Astrocyte (in vitro differentiated cells and primary cell): ENCODE data around the gene CTNND2. TPM values are rescaled to one million over a fixed set of nuclear protein-coding genes. Genes with fewer than 3 reads are reported as not detected.

Source experiments
- DNase-seq: peaks from one replicate; pipeline ENCODE4 v3.0.0-alpha.2; 2010; ENCODE audit warnings: low read depth
- FAIRE-seq: peaks from 2 replicates; lab custom pipeline; 2011; peaks lifted over from hg19 to GRCh38; lab: Jason Lieb, UNC
- H2AFZ ChIP-seq: 2 replicates; pipeline ENCODE4 v1.6.0; 2012; ENCODE audit warnings: low read depth, low read length, inconsistent platforms
- H3K27ac ChIP-seq: 2 replicates; pipeline ENCODE4 v1.5.1; 2011; ENCODE audit warnings: low read depth, low read length, inconsistent platforms
- H3K27me3 ChIP-seq: 2 replicates; pipeline ENCODE4 v1.6.0; 2011; ENCODE audit warnings: low read length, inconsistent platforms; ENCODE audit not compliant: insufficient read depth
- H3K36me3 ChIP-seq: 2 replicates; pipeline ENCODE4 v1.5.1; 2011; ENCODE audit warnings: low read length, inconsistent platforms; ENCODE audit not compliant: insufficient read depth
- H3K4me1 ChIP-seq: 2 replicates; pipeline ENCODE4 v1.5.1; 2011; ENCODE audit warnings: low read length, inconsistent platforms; ENCODE audit not compliant: insufficient read depth
- H3K4me2 ChIP-seq: 2 replicates; pipeline ENCODE4 v1.6.0; 2012; ENCODE audit warnings: low read length, inconsistent platforms
- H3K4me3 ChIP-seq: 2 replicates; pipeline ENCODE4 v1.5.1; 2011; ENCODE audit warnings: low read depth, mild to moderate bottlenecking, low read length, inconsistent platforms; ENCODE audit not compliant: insufficient read depth
- H3K79me2 ChIP-seq: 2 replicates; pipeline ENCODE4 v1.6.0; 2012; ENCODE audit warnings: mild to moderate bottlenecking, low read length, inconsistent platforms; ENCODE audit not compliant: insufficient read depth
- H3K9ac ChIP-seq: 2 replicates; pipeline ENCODE4 v1.6.0; 2012; ENCODE audit warnings: mild to moderate bottlenecking, low read length, inconsistent platforms
- H3K9me3 ChIP-seq: 2 replicates; pipeline ENCODE4 v1.5.1; 2012; ENCODE audit warnings: low read depth, mild to moderate bottlenecking, low read length, inconsistent platforms; ENCODE audit not compliant: insufficient read depth
- H4K20me1 ChIP-seq: 2 replicates; pipeline ENCODE4 v1.6.0; 2012; ENCODE audit warnings: low read length, inconsistent platforms; ENCODE audit not compliant: insufficient read depth
- H3K27ac Mint-ChIP-seq: one replicate; pipeline ENCODE4 v1.8.0; 2021; ENCODE audit warnings: mild to moderate bottlenecking, mixed read lengths; ENCODE audit not compliant: unreplicated experiment
- H3K27me3 Mint-ChIP-seq: one replicate; pipeline ENCODE4 v1.8.0; 2021; ENCODE audit warnings: low read depth, mixed read lengths; ENCODE audit not compliant: unreplicated experiment
- H3K36me3 Mint-ChIP-seq: one replicate; pipeline ENCODE4 v1.8.0; 2021; ENCODE audit warnings: low read depth, mixed read lengths; ENCODE audit not compliant: unreplicated experiment
- H3K4me1 Mint-ChIP-seq: one replicate; pipeline ENCODE4 v1.8.0; 2021; ENCODE audit warnings: low read depth, mixed read lengths; ENCODE audit not compliant: unreplicated experiment
- H3K4me3 Mint-ChIP-seq: one replicate; pipeline ENCODE4 v1.8.0; 2021; ENCODE audit warnings: mild to moderate bottlenecking, moderate library complexity, mixed read lengths; ENCODE audit not compliant: unreplicated experiment
- H3K9me3 Mint-ChIP-seq: one replicate; pipeline ENCODE4 v1.8.0; 2021; ENCODE audit warnings: mild to moderate bottlenecking, mixed read lengths; ENCODE audit not compliant: unreplicated experiment
- CTCF ChIP-seq: IDR thresholded peaks from 2 replicates; pipeline ENCODE4 v1.5.1; 2011; ENCODE audit warnings: low read depth, mild to moderate bottlenecking, inconsistent platforms, low read length, moderate library complexity; ENCODE audit not compliant: insufficient read depth
- EZH2 ChIP-seq: IDR thresholded peaks from 2 replicates; pipeline ENCODE4 v1.6.1; 2012; ENCODE audit warnings: mild to moderate bottlenecking, low read length, inconsistent platforms; ENCODE audit not compliant: insufficient read depth
- total RNA-seq: library from RNA; stranded (reverse); gene quantifications from 2 replicates; pipeline ENCODE4 v1.2.1, GENCODE V29; 2021

CTNND2 gene
- total RNA-seq, 1 donor from 2014 or later = 4.5 TPM

GRCh38 chr5:11385901-11386293 is 518.3 kb downstream of the CTNND2 start:
- H3K79me2 ChIP-seq = no peaks in the 10 kb centered on the region
- peak overlapping the region; percentile 14 for H2AFZ ChIP-seq
- H3K4me2 ChIP-seq = peak overlapping the region; percentile 94
- H3K9ac ChIP-seq = peak overlapping the region; percentile 55
- DNase-seq = no peak
- no peaks in the 10 kb centered on the region for H3K36me3 ChIP-seq
- H3K9me3 Mint-ChIP-seq = peaks cover 2% of the 10 kb centered on the region
- TF ChIP-seq EZH2 (no peak), CTCF (no peak)
- H3K4me3 ChIP-seq = peak overlapping the region; percentile 54
- peak overlapping the region; percentile 66 for H3K4me3 Mint-ChIP-seq
- H3K9me3 ChIP-seq = no peaks in the 10 kb centered on the region
- peaks cover 47% of the 10 kb centered on the region for H3K27me3 Mint-ChIP-seq
- no peak overlapping the region for H3K27ac ChIP-seq
- no peak overlapping the region for H3K27ac Mint-ChIP-seq
- H3K4me1 Mint-ChIP-seq = peaks cover 5% of the 10 kb centered on the region
- peaks cover 10% of the 10 kb centered on the region for H3K4me1 ChIP-seq
- H4K20me1 ChIP-seq = no peaks in the 10 kb centered on the region
- no peak for FAIRE-seq
- peaks cover 11% of the 10 kb centered on the region for H3K27me3 ChIP-seq
- H3K36me3 Mint-ChIP-seq = no peaks in the 10 kb centered on the region

GRCh38 chr5:11385251-11385900 is 518.9 kb downstream of the CTNND2 start:
- no peaks in the 10 kb centered on the region for H3K36me3 Mint-ChIP-seq
- DNase-seq (peak; percentile 11), FAIRE-seq (no peak)
- peaks cover 2% of the 10 kb centered on the region for H3K9me3 Mint-ChIP-seq
- H2AFZ ChIP-seq = peak overlapping the region; percentile 31
- peaks cover 4% of the 10 kb centered on the region for H3K4me1 ChIP-seq
- H3K4me3 Mint-ChIP-seq = peak overlapping the region; percentile 66
- H3K9me3 ChIP-seq = no peaks in the 10 kb centered on the region
- no peak overlapping the region for H3K27ac Mint-ChIP-seq
- peaks cover 11% of the 10 kb centered on the region for H3K27me3 ChIP-seq
- H3K27ac ChIP-seq = no peak overlapping the region
- H3K4me2 ChIP-seq = peak overlapping the region; percentile 94
- TF ChIP-seq CTCF (no peak), EZH2 (no peak)
- peaks cover 3% of the 10 kb centered on the region for H3K4me1 Mint-ChIP-seq
- no peaks in the 10 kb centered on the region for H3K36me3 ChIP-seq
- peak overlapping the region; percentile 55 for H3K9ac ChIP-seq
- peaks cover 47% of the 10 kb centered on the region for H3K27me3 Mint-ChIP-seq
- H4K20me1 ChIP-seq = no peaks in the 10 kb centered on the region
- H3K79me2 ChIP-seq = no peaks in the 10 kb centered on the region
- peak overlapping the region; percentile 54 for H3K4me3 ChIP-seq

GRCh38 chr5:11384441-11385250 is 519.6 kb downstream of the CTNND2 start:
- Mint-ChIP-seq H3K36me3 (no peaks in the 10 kb centered on the region), H3K9me3 (peaks cover 2% of the 10 kb centered on the region), H3K4me1 (no peaks in the 10 kb centered on the region), H3K27ac (no peak overlapping the region), H3K4me3 (peak overlapping the region; percentile 78), H3K27me3 (peaks cover 51% of the 10 kb centered on the region)
- Histone ChIP-seq H3K4me2 (peak overlapping the region; percentile 94), H2AFZ (peak overlapping the region; percentile 86), H3K27ac (no peak overlapping the region), H3K27me3 (peaks cover 11% of the 10 kb centered on the region), H3K4me3 (peak overlapping the region; percentile 61), H3K79me2 (no peaks in the 10 kb centered on the region), H3K4me1 (no peaks in the 10 kb centered on the region), H3K9me3 (no peaks in the 10 kb centered on the region), H3K9ac (peak overlapping the region; percentile 62), H4K20me1 (no peaks in the 10 kb centered on the region), H3K36me3 (no peaks in the 10 kb centered on the region)
- DNase-seq (no peak), FAIRE-seq (no peak)
- TF ChIP-seq CTCF = no peak
- TF ChIP-seq EZH2 = peak; percentile 41
